Mucosa of descending colon (tissue), 3 donors: Measurements from ENCODE around the gene ATG16L1. TPM values are rescaled to one million over a fixed set of nuclear protein-coding genes. Genes with fewer than 3 reads are reported as not detected.

Source experiments
- ATAC-seq: fragments of 200-7000 bp; cut with Tn5 transposase; one replicate; pipeline ENCODE4 v1.9.1; 2020; ENCODE audit warnings: mild to moderate bottlenecking, moderate library complexity
- DNase-seq, 3 donors: peaks; one replicate each; pipeline ENCODE4 v3.0.0-alpha.2; 2020
- H3K36me3 ChIP-seq: fragments of 200-600 bp; one replicate; pipeline ENCODE4 v1.8.0; 2021; ENCODE audit warnings: low read depth, mild to moderate bottlenecking
- H3K4me1 ChIP-seq: fragments of 200-600 bp; one replicate; pipeline ENCODE4 v1.8.0; 2021; ENCODE audit warnings: low read depth, mild to moderate bottlenecking
- H3K4me3 ChIP-seq: fragments of 200-600 bp; one replicate; pipeline ENCODE4 v1.8.0; 2021; ENCODE audit warnings: mild to moderate bottlenecking
- H3K9me3 ChIP-seq: fragments of 200-600 bp; one replicate; pipeline ENCODE4 v1.8.0; 2021; ENCODE audit warnings: mild to moderate bottlenecking
- intact Hi-C, 2 donors: fragments of 100-400 bp; cut with DNase I in 1 of 2; cut with micrococcal nuclease in 1 of 2; formaldehyde crosslinking; loops; one replicate each; pipeline versions ENCODE4 v1.11.0 to v1.11.1; 2022; cut with DNase I, micrococcal nuclease
- total RNA-seq, 3 donors: library from RNA; stranded (reverse); fragmentation: NEBNext Ultra II Directional in 2 of 3; extraction: Animal tissue kit (Norgen Biotek cat#: 25700) in 2 of 3; gene quantifications; one replicate each; pipeline versions ENCODE4 v1.2.1 to v1.2.4, GENCODE V29; 2021 to 2023
- TF ChIP-seq, protein P1 (sequence below): fragments of 200-600 bp; IDR thresholded peaks from one replicate; pipeline ENCODE4 v1.8.0; 2022; ENCODE audit warnings: antibody characterized with exemption, mild to moderate bottlenecking
- donor health status: DM: no; HTN: no; CAD: no; lungs with moderate emphysema.
- donor health status: DM: no; HTN: no; CAD: no.
- donor health status: DM: no; HTN: yes; CAD: no.

Gene ATG16L1
- total RNA-seq, 3 donors from 2014 or later: 29.5 to 42.9 (median 36.0) TPM

DNA sequence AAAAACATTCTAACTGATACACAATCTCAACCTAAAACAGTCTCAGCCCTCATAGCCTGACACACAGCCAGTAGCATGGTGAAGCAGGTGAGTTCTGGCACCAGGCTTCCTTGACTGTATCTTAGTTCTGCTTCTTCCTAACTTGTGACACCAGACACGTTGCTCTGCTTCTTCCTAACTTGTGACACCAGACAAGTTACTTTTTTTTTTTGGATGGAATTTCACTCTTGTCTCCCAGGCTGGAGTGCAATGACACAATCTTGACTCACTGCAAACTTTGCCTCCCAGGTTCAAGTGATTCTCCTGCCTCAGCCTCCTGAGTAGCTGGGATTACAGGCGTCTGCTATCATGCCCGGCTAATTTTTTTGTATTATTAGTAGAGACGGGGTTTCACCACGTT lies 6.7 kb upstream of the ATG16L1 start:
- intact Hi-C loops: no loop called here
- no peak overlapping the region for H3K4me3 ChIP-seq
- no peaks in the 10 kb centered on the region for H3K9me3 ChIP-seq
- ATAC-seq (no peak), DNase-seq (no peak)
- TF ChIP-seq, protein P1, sequence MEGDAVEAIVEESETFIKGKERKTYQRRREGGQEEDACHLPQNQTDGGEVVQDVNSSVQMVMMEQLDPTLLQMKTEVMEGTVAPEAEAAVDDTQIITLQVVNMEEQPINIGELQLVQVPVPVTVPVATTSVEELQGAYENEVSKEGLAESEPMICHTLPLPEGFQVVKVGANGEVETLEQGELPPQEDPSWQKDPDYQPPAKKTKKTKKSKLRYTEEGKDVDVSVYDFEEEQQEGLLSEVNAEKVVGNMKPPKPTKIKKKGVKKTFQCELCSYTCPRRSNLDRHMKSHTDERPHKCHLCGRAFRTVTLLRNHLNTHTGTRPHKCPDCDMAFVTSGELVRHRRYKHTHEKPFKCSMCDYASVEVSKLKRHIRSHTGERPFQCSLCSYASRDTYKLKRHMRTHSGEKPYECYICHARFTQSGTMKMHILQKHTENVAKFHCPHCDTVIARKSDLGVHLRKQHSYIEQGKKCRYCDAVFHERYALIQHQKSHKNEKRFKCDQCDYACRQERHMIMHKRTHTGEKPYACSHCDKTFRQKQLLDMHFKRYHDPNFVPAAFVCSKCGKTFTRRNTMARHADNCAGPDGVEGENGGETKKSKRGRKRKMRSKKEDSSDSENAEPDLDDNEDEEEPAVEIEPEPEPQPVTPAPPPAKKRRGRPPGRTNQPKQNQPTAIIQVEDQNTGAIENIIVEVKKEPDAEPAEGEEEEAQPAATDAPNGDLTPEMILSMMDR: no peak
- no peaks in the 10 kb centered on the region for H3K36me3 ChIP-seq
- H3K4me1 ChIP-seq: peaks cover 6% of the 10 kb centered on the region

DNA sequence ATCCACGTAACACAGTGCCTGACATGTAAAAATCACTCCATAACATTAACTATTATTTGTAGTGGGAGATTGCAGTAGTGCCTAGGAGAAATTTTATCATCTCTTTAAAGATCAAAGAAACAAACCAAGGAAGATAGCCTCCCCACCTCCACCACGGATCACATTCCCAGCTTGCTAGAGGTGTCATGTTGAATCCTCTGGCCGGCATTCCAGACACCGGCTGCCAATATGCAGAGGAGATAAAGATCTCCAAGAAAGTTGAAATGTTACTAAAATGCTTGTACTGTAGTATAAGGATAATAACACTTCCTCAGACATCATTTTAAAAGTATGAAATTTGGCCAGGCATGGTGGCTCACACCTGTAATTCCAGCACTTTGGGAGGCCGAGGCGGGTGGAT lies 6.1 kb upstream of the ATG16L1 start:
- intact Hi-C loops: no loop called here
- H3K9me3 ChIP-seq: no peaks in the 10 kb centered on the region
- TF ChIP-seq, protein P1: no peak
- DNase-seq (no peak), ATAC-seq (no peak)
- H3K4me1 ChIP-seq: peaks cover 6% of the 10 kb centered on the region
- H3K36me3 ChIP-seq: no peaks in the 10 kb centered on the region
- no peak overlapping the region for H3K4me3 ChIP-seq

DNA sequence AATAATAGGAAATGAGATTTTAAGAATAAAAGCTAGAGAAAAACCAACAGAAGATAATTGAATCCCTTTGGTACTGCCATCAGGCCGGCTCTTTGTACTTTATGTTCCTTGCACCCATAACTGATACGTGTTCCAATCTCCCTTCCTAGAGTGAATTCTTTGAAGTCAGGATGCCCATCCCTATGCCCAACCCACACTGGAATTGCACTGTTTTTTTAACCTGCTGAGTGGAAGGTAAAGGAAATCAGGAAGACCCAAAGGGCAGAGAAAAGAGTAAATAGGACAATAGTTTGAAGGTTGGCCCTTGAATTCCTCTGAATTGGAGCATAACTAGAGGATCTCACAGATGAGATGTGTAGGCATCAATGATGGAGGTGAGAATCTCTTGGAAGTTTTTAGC lies 4.4 kb upstream of the ATG16L1 start:
- intact Hi-C loops: no loop called here
- Histone ChIP-seq H3K4me3 (no peak overlapping the region), H3K9me3 (no peaks in the 10 kb centered on the region), H3K36me3 (no peaks in the 10 kb centered on the region), H3K4me1 (no peaks in the 10 kb centered on the region)
- DNase-seq (peak in 1 of 3 donors; percentile 33), ATAC-seq (peak; percentile 18)
- TF ChIP-seq, protein P1: no peak

DNA sequence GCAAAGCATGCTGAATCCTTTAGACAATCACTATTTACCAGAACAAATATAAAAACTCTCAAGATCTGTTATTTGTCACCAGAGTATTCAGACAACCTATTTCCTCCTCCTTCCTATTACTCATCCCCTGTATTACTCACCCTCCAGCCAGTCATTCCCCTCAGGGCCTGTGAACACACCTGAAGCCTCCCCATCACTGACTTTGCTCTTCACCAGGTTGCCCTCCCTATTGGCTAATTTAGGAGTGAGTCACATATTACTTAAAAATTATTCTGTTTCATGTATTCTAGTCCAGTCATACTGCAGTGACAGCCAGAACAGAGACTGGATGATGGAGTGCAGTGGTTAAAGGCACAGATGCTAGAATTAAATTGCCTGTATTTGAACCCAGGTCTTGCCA lies 3.7 kb upstream of the ATG16L1 start:
- H3K36me3 ChIP-seq: no peaks in the 10 kb centered on the region
- H3K9me3 ChIP-seq: no peaks in the 10 kb centered on the region
- peaks cover 4% of the 10 kb centered on the region for H3K4me1 ChIP-seq
- ATAC-seq (peak; percentile 56), DNase-seq (no peak)
- intact Hi-C loops: no loop called here
- no peak overlapping the region for H3K4me3 ChIP-seq
- TF ChIP-seq, protein P1: no peak

DNA sequence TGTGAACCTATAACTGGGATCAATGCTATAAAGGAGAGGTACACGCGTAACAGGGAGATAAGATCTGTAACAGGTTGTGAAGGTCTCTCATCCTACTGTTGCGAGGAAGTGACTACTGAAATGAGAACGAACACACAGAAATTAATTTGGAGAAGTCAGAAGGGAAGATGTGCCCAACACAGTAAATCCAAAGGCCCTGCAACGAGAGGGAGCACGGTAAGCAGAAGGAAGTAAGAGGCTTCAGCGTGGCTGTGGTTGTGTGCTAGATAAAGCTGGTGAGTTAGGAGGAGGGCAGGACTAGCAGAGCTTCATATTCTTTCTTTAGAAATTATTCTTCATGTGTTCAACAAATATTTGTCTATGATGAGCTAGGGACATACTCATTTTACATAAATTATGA lies 2.5 kb upstream of the ATG16L1 start:
- Histone ChIP-seq H3K4me1 (peaks cover 16% of the 10 kb centered on the region), H3K9me3 (no peaks in the 10 kb centered on the region), H3K36me3 (no peaks in the 10 kb centered on the region), H3K4me3 (no peak overlapping the region)
- DNase-seq (no peak), ATAC-seq (no peak)
- TF ChIP-seq, protein P1: no peak
- intact Hi-C loops: no loop called here

DNA sequence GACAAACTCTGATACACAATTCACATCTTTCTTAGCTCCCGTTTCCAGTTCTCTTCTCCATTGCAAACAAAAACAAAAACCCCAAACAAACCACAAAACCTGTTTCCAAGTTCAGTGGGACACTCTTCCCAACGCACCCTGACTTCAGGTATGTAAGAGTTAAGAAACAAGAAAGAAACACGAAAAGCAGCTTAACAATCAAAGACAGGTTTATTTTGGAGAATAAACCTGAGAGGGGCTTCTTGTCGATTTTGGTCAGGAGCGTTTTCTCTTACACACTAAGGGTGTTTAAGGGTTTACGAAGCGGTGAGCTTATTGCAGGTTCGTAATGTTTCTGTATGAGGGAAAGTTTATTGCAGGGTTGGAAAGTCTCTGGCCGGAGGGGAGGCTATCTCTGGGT lies 905 bp upstream of the ATG16L1 start:
- H3K4me3 ChIP-seq: no peak overlapping the region
- H3K36me3 ChIP-seq: no peaks in the 10 kb centered on the region
- intact Hi-C loops: no loop called here
- ATAC-seq (no peak), DNase-seq (no peak)
- TF ChIP-seq, protein P1: no peak
- H3K4me1 ChIP-seq: peaks cover 17% of the 10 kb centered on the region
- no peaks in the 10 kb centered on the region for H3K9me3 ChIP-seq
